IMR-90 (cell line): ENCODE results near the gene C13orf42. TPM values are rescaled to one million over a fixed set of nuclear protein-coding genes. Genes with fewer than 3 reads are reported as not detected.

ENCODE experiments used
- ATAC-seq: fragments of 200-7000 bp; cut with Tn5 transposase; 2 replicates; pipeline ENCODE4 v1.9.1; 2020; ENCODE audit warnings: low read depth, mild to moderate bottlenecking, moderate library complexity
- BruUV-seq: library from RNA; stranded (reverse); fragments of 400-500 nt; replicated peaks from 2 replicates; lab custom pipeline; 2021; lab: Mats Ljungman, UMichigan
- CTCF ChIA-PET: fragments of 300-600 bp; formaldehyde crosslinking; extraction: SDS; loops from one replicate; lab custom pipeline; 2021; ENCODE audit warnings: antibody characterized with exemption; lab: Yijun Ruan, JAX
- POLR2A ChIA-PET: fragments of 300-600 bp; sonication (Branson Sonifier 250); formaldehyde crosslinking; loops from one replicate; lab custom pipeline; 2022; ENCODE audit warnings: antibody characterized with exemption; ENCODE audit not compliant: unreplicated experiment; lab: Charles Lee
- DNase-seq: peaks from one replicate; pipeline ENCODE4 v3.0.0; 2013
- H2AFZ ChIP-seq: replicated peaks from 2 replicates; pipeline ENCODE3; 2013; ENCODE audit warnings: low read length, mild to moderate bottlenecking; ENCODE audit not compliant: poor library complexity
- H2AK5ac ChIP-seq: 2 replicates; pipeline ENCODE4 v1.6.1; 2013; ENCODE audit warnings: low read depth, low read length, inconsistent platforms
- H2AK9ac ChIP-seq: replicated peaks from 2 replicates; pipeline ENCODE3; 2013; ENCODE audit warnings: mild to moderate bottlenecking, low read depth, low read length, moderate library complexity; ENCODE audit not compliant: poor library complexity
- H2BK120ac ChIP-seq: 2 replicates; pipeline ENCODE4 v1.6.1; 2013; ENCODE audit warnings: low read depth, low read length, inconsistent platforms
- H2BK15ac ChIP-seq: 3 replicates; pipeline ENCODE4 v1.6.1; 2013; ENCODE audit warnings: low read depth, low read length, inconsistent platforms
- H2BK20ac ChIP-seq: 2 replicates; pipeline ENCODE4 v1.6.1; 2013; ENCODE audit warnings: low read depth, mild to moderate bottlenecking, inconsistent platforms, low read length, moderate library complexity
- H2BK5ac ChIP-seq: 2 replicates; pipeline ENCODE4 v1.6.1; 2013; ENCODE audit warnings: mild to moderate bottlenecking, low read depth, low read length, inconsistent platforms; ENCODE audit not compliant: poor library complexity, severe bottlenecking
- H3K14ac ChIP-seq: replicated peaks from 2 replicates; pipeline ENCODE4 v1.6.1; 2013; ENCODE audit warnings: low read depth, low read length, inconsistent platforms
- H3K18ac ChIP-seq: 2 replicates; pipeline ENCODE4 v1.6.1; 2013; ENCODE audit warnings: low read depth, low read length, control low read depth
- H3K23ac ChIP-seq: 2 replicates; pipeline ENCODE4 v1.6.1; 2013; ENCODE audit warnings: low read depth, low read length, inconsistent platforms
- H3K27ac ChIP-seq: 2 replicates; pipeline ENCODE4 v1.5.1; 2013; ENCODE audit warnings: mild to moderate bottlenecking, control low read depth, low read length; ENCODE audit not compliant: insufficient read depth
- H3K27me3 ChIP-seq: 2 replicates; pipeline ENCODE4 v1.6.1; 2013; ENCODE audit warnings: low read length; ENCODE audit not compliant: control insufficient read depth, insufficient read depth
- H3K36me3 ChIP-seq: 2 replicates; pipeline ENCODE4 v1.6.1; 2013; ENCODE audit warnings: low read length, mixed read lengths; ENCODE audit not compliant: control insufficient read depth, insufficient read depth
- H3K4ac ChIP-seq: 2 replicates; pipeline ENCODE4 v1.6.1; 2013; ENCODE audit warnings: low read depth, low read length, inconsistent platforms
- H3K4me1 ChIP-seq: 2 replicates; pipeline ENCODE4 v1.6.1; 2013; ENCODE audit warnings: low read length, mixed read lengths; ENCODE audit not compliant: control insufficient read depth, insufficient read depth
- H3K4me2 ChIP-seq: 2 replicates; pipeline ENCODE4 v1.6.1; 2013; ENCODE audit warnings: low read depth, mild to moderate bottlenecking, control low read depth, low read length, moderate library complexity
- H3K4me3 ChIP-seq: 2 replicates; pipeline ENCODE4 v1.5.1; 2013; ENCODE audit warnings: low read depth, mild to moderate bottlenecking, control low read depth, low read length, moderate library complexity; ENCODE audit not compliant: insufficient read depth
- H3K56ac ChIP-seq: 2 replicates; pipeline ENCODE4 v1.6.1; 2013; ENCODE audit warnings: low read length, inconsistent platforms; ENCODE audit not compliant: insufficient read depth; ENCODE audit errors: extremely low read depth
- H3K79me1 ChIP-seq, 2 experiments: 2 replicates each; pipeline ENCODE4 v1.6.1; 2013; ENCODE audit warnings: low read length in 2 of 2, inconsistent platforms in 1 of 2, low read depth in 1 of 2
- H3K9ac ChIP-seq: 2 replicates; pipeline ENCODE4 v1.6.1; 2013; ENCODE audit warnings: low read depth, low read length, control low read depth
- H3K9me1 ChIP-seq: 2 replicates; pipeline ENCODE4 v1.6.1; 2013; ENCODE audit warnings: low read length, inconsistent platforms; ENCODE audit not compliant: insufficient read depth
- H3K9me3 ChIP-seq: 2 replicates; pipeline ENCODE4 v1.6.1; 2013; ENCODE audit warnings: low read length; ENCODE audit not compliant: control insufficient read depth, insufficient read depth
- H4K20me1 ChIP-seq: 2 replicates; pipeline ENCODE4 v1.6.1; 2013; ENCODE audit warnings: low read length, inconsistent platforms; ENCODE audit not compliant: insufficient read depth
- H4K5ac ChIP-seq: 2 replicates; pipeline ENCODE4 v1.6.1; 2013; ENCODE audit warnings: mild to moderate bottlenecking, low read depth, low read length, control low read depth
- H4K8ac ChIP-seq, 2 experiments: 2 replicates each; pipeline ENCODE4 v1.6.1; 2013; ENCODE audit warnings: low read depth in 2 of 2, low read length in 2 of 2, control low read depth in 1 of 2, inconsistent platforms in 1 of 2
- H4K91ac ChIP-seq: 2 replicates; pipeline ENCODE4 v1.6.1; 2013; ENCODE audit warnings: low read depth, low read length, inconsistent platforms; ENCODE audit not compliant: insufficient read depth
- BHLHE40 ChIP-seq: fragments of 150-350 bp; IDR thresholded peaks from 2 replicates; pipeline ENCODE4 v1.6.1; 2016; ENCODE audit warnings: mild to moderate bottlenecking, low read depth, low read length
- CEBPB ChIP-seq: IDR thresholded peaks from 2 replicates; pipeline ENCODE4 v1.6.1; 2012; ENCODE audit warnings: low read depth, low read length, improper control_type of control experiment
- CHD1 ChIP-seq: IDR thresholded peaks from 2 replicates; pipeline ENCODE4 v1.6.1; 2012; ENCODE audit warnings: low read depth, low read length, improper control_type of control experiment
- FOS ChIP-seq: fragments of 150-350 bp; IDR thresholded peaks from 2 replicates; pipeline ENCODE4 v1.6.1; 2016; ENCODE audit warnings: low read depth, low read length
- MAFK ChIP-seq: IDR thresholded peaks from 2 replicates; pipeline ENCODE4 v1.6.1; 2012; ENCODE audit warnings: low read depth, low read length, improper control_type of control experiment
- MXI1 ChIP-seq: IDR thresholded peaks from 2 replicates; pipeline ENCODE4 v1.6.1; 2012; ENCODE audit warnings: low read depth, mild to moderate bottlenecking, low read length, moderate library complexity, borderline replicate concordance
- POLR2A ChIP-seq: IDR thresholded peaks from 2 replicates; pipeline ENCODE4 v1.6.1; 2012; ENCODE audit warnings: mild to moderate bottlenecking, low read depth, low read length
- SMC3 ChIP-seq: fragments of 150-350 bp; IDR thresholded peaks from 2 replicates; pipeline ENCODE4 v1.6.1; 2016; ENCODE audit warnings: low read depth, mild to moderate bottlenecking, antibody characterized with exemption, low read length, moderate library complexity
- WGBS, 2 experiments: methylation state at CpG; one replicate each; pipeline versions ENCODE4 v1.1.5 to v1.1.7; 2013; ENCODE audit warnings: missing lambda C conversion rate in 2 of 2; ENCODE audit not compliant: insufficient read length in 1 of 2; ENCODE audit errors: extremely low coverage in 2 of 2; 5-methylcytosine and 5-hydroxymethylcytosine counted together
- dilution Hi-C: fragments of 300-500 bp; cut with HindIII; formaldehyde crosslinking; loops from one replicate; pipeline ENCODE4 v1.14.3; 2018; ENCODE audit warnings: low sequenced_read_pairs; ENCODE audit not compliant: unreplicated experiment
- in situ Hi-C: fragments of 300-500 bp; cut with MboI; formaldehyde crosslinking; loops from 3 replicates; pipeline ENCODE4 v1.14.3; 2019; ENCODE audit warnings: low sequenced_read_pairs, inconsistent platforms, mixed read lengths
- intact Hi-C: fragments of 100-400 bp; cut with micrococcal nuclease; formaldehyde crosslinking; loops from 2 replicates; pipeline ENCODE4 v1.10.0; 2022
- polyA plus RNA-seq, 3 experiments: library from polyadenylated mRNA; depleted of rRNA; stranded (reverse); fragments of >200 nt; gene quantifications; 2 replicates each; pipeline ENCODE4 v1.2.3, GENCODE V29; 2012; ENCODE audit warnings: low replicate concordance in 1 of 3
- total RNA-seq: library from RNA; depleted of rRNA; stranded (reverse); fragments of >200 nt; gene quantifications from 2 replicates; pipeline ENCODE4 v1.2.3, GENCODE V29; 2012

The C13orf42 gene
- total and polyA plus RNA-seq, 2 of the 4 experiments (the other 2 are of a cell fraction), result not detected

- Histone ChIP-seq H2BK120ac (no peak overlapping the region), H3K4me3 (no peak overlapping the region), H3K4me2 (no peak overlapping the region), H3K4ac (no peak overlapping the region), H4K5ac (no peak overlapping the region), H3K27me3 (peaks cover 41% of the 10 kb centered on the region), H3K9ac (no peak overlapping the region), H3K79me1 (no peaks in the 10 kb centered on the region), H4K91ac (no peak overlapping the region), H3K23ac (no peak overlapping the region), H3K36me3 (no peaks in the 10 kb centered on the region), H3K4me1 (peaks cover 1% of the 10 kb centered on the region; the same call in 1 of the 2 replicates), H4K20me1 (no peaks in the 10 kb centered on the region), H3K14ac (no peak overlapping the region), H3K56ac (no peak overlapping the region), H2BK20ac (no peak overlapping the region), H3K18ac (no peak overlapping the region), H2AK9ac (no peak overlapping the region), H2AFZ (no peak overlapping the region), H3K27ac (no peak overlapping the region), H2AK5ac (no peak overlapping the region), H4K8ac (no peak overlapping the region), H3K9me3 (no peaks in the 10 kb centered on the region), H2BK15ac (no peak overlapping the region), H2BK5ac (no peak overlapping the region), H3K9me1 (no peaks in the 10 kb centered on the region)
- DNase-seq (no peak), ATAC-seq (no peak)
- TF ChIP-seq MAFK (no peak), BHLHE40 (no peak), FOS (no peak), SMC3 (no peak), MXI1 (no peak), CEBPB (no peak), POLR2A (no peak), CHD1 (no peak)
- CTCF ChIA-PET, result interaction anchor here (0.6 to 1.2 kb wide), 3 partner anchors 14 to 1091 kb away, joined by 3 to 8 read pairs (median 3); no protein-coding TSS in a partner anchor
- in situ Hi-C loops (loop anchor here (25.0 kb wide), 1 partner anchor 1405 kb away; no protein-coding TSS in a partner anchor), dilution Hi-C loops (no loop called here), intact Hi-C loops (no loop called here)
- no CpG with 5 or more reads among the region's 5 CpGs for WGBS, 2 experiments
- no TSS peak for BruUV-seq
- POLR2A ChIA-PET, result no interaction called here
Observed at GRCh38 chr13:51067706-51068105, 43.4 kb downstream of the C13orf42 start.
